GM12891 (cell line): ENCODE data around the gene PTPRJ.

Experiments
- POLR2A ChIP-seq: IDR thresholded peaks from 2 replicates; pipeline ENCODE4 v1.6.1; 2011; ENCODE audit warnings: low read depth, low read length, control low read depth
- POLR2AphosphoS5 ChIP-seq: IDR thresholded peaks from 2 replicates; pipeline ENCODE4 v1.6.1; 2011; ENCODE audit warnings: low read depth, low read length, control low read depth
- POU2F2 ChIP-seq: IDR thresholded peaks from 2 replicates; pipeline ENCODE4 v1.6.1; 2011; ENCODE audit warnings: low read depth, mild to moderate bottlenecking, control low read depth, low read length, moderate library complexity
- SPI1 ChIP-seq: IDR thresholded peaks from 2 replicates; pipeline ENCODE4 v1.6.1; 2011; ENCODE audit warnings: low read depth, low read length, control low read depth

GRCh38 chr11:48148749-48149148 is 168.4 kb downstream of the PTPRJ start:
- TF ChIP-seq POLR2AphosphoS5 (no peak), POLR2A (no peak), SPI1 (no peak), POU2F2 (no peak)
